Measurements from ENCODE around the gene NBEA. TPM values are rescaled to one million over a fixed set of nuclear protein-coding genes. Genes with fewer than 3 reads are reported as not detected.
"Not testable (repeated sequence)": the region's sequence is repeated elsewhere in the genome, so short reads cannot be mapped to it uniquely, and the experiment has no call there.

NBEA gene
- total RNA-seq, 1 donor from 2014 or later = 10.8 TPM

GRCh38 chr13:34959489-34959888, 17.4 kb downstream of the NBEA start:
- H3K9me3 Mint-ChIP-seq = peaks cover under 1% of the 10 kb centered on the region
- H3K36me3 Mint-ChIP-seq (ENCODE audit: low read depth) = peaks cover under 1% of the 10 kb centered on the region
- DNase-seq (ENCODE audit: low read depth, low spot score) = no peak
- no peak overlapping the region for H3K4me3 Mint-ChIP-seq
- no peaks in the 10 kb centered on the region for H3K4me1 Mint-ChIP-seq
- H3K27ac Mint-ChIP-seq (ENCODE audit: unreplicated experiment) = no peak overlapping the region
- TF ChIP-seq CTCF (conservative IDR thresholded peaks at IDR 0.05) = no peak
- H3K27me3 Mint-ChIP-seq (ENCODE audit: low read depth) = no peaks in the 10 kb centered on the region

GRCh38 chr13:34964558-34964957, 22.5 kb downstream of the NBEA start:
- Mint-ChIP-seq H3K4me3 (no peak overlapping the region), H3K27ac (ENCODE audit: unreplicated experiment) (peak overlapping the region; percentile 15), H3K36me3 (ENCODE audit: low read depth) (peaks cover 2% of the 10 kb centered on the region), H3K27me3 (ENCODE audit: low read depth) (no peaks in the 10 kb centered on the region), H3K9me3 (no peaks in the 10 kb centered on the region), H3K4me1 (no peaks in the 10 kb centered on the region)
- TF ChIP-seq CTCF (conservative IDR thresholded peaks at IDR 0.05) = no peak
- no peak for DNase-seq (ENCODE audit: low read depth, low spot score)

- peaks cover 17% of the 10 kb centered on the region for H3K36me3 Mint-ChIP-seq (ENCODE audit: low read depth)
- no peak for TF ChIP-seq CTCF (conservative IDR thresholded peaks at IDR 0.05)
- no peaks in the 10 kb centered on the region for H3K27me3 Mint-ChIP-seq (ENCODE audit: low read depth)
- peaks cover 9% of the 10 kb centered on the region for H3K9me3 Mint-ChIP-seq
- H3K4me1 Mint-ChIP-seq = no peaks in the 10 kb centered on the region
- DNase-seq (ENCODE audit: low read depth, low spot score) = no peak
- H3K4me3 Mint-ChIP-seq = no peak overlapping the region
- H3K27ac Mint-ChIP-seq (ENCODE audit: unreplicated experiment) = no peak overlapping the region
Measured at GRCh38 chr13:34967851-34968562, 25.9 kb downstream of the NBEA start.

- H3K27me3 Mint-ChIP-seq (ENCODE audit: low read depth); H3K27ac Mint-ChIP-seq (ENCODE audit: unreplicated experiment); H3K4me1 Mint-ChIP-seq; DNase-seq (ENCODE audit: low read depth, low spot score); H3K4me3 Mint-ChIP-seq: not testable (repeated sequence)
- H3K36me3 Mint-ChIP-seq (ENCODE audit: low read depth) = peaks cover 24% of the 10 kb centered on the region
- H3K9me3 Mint-ChIP-seq = peaks cover 11% of the 10 kb centered on the region
Measured at GRCh38 chr13:34969539-34969938, 27.5 kb downstream of the NBEA start.

- Mint-ChIP-seq H3K9me3 (peaks cover 11% of the 10 kb centered on the region), H3K4me1 (no peaks in the 10 kb centered on the region), H3K27ac (ENCODE audit: unreplicated experiment) (no peak overlapping the region), H3K36me3 (ENCODE audit: low read depth) (peaks cover 28% of the 10 kb centered on the region), H3K27me3 (ENCODE audit: low read depth) (no peaks in the 10 kb centered on the region), H3K4me3 (no peak overlapping the region)
- TF ChIP-seq CTCF (conservative IDR thresholded peaks at IDR 0.05) = no peak
- no peak for DNase-seq (ENCODE audit: low read depth, low spot score)
Measured at GRCh38 chr13:34970961-34971360, 28.9 kb downstream of the NBEA start.

GRCh38 chr13:34971473-34971872, 29.4 kb downstream of the NBEA start:
- DNase-seq (ENCODE audit: low read depth, low spot score) = no peak
- H3K4me1 Mint-ChIP-seq = no peaks in the 10 kb centered on the region
- no peaks in the 10 kb centered on the region for H3K27me3 Mint-ChIP-seq (ENCODE audit: low read depth)
- peaks cover 28% of the 10 kb centered on the region for H3K36me3 Mint-ChIP-seq (ENCODE audit: low read depth)
- no peak overlapping the region for H3K27ac Mint-ChIP-seq (ENCODE audit: unreplicated experiment)
- H3K4me3 Mint-ChIP-seq = no peak overlapping the region
- no peak for TF ChIP-seq CTCF (conservative IDR thresholded peaks at IDR 0.05)
- H3K9me3 Mint-ChIP-seq = peaks cover 11% of the 10 kb centered on the region

GRCh38 chr13:34985199-34985598, 43.1 kb downstream of the NBEA start:
- H3K4me1 Mint-ChIP-seq; H3K27ac Mint-ChIP-seq (ENCODE audit: unreplicated experiment); H3K4me3 Mint-ChIP-seq; DNase-seq (ENCODE audit: low read depth, low spot score); H3K27me3 Mint-ChIP-seq (ENCODE audit: low read depth): not testable (repeated sequence)
- H3K9me3 Mint-ChIP-seq = peaks cover 18% of the 10 kb centered on the region
- peaks cover 31% of the 10 kb centered on the region for H3K36me3 Mint-ChIP-seq (ENCODE audit: low read depth)
